Retinal pigment epithelial cell (primary cell): ENCODE data around the gene CELA3A.

Source experiments
- DNase-seq: peaks from one replicate; pipeline ENCODE4 v3.0.0-alpha.2; 2010; ENCODE audit warnings: low read depth
- H3K4me3 ChIP-seq: 2 replicates; pipeline ENCODE4 v1.5.1; 2011; ENCODE audit warnings: mild to moderate bottlenecking, low read length, control low read depth, moderate library complexity
- CTCF ChIP-seq: conservative IDR thresholded peaks from 2 replicates; pipeline ENCODE4 v1.5.1; 2011; ENCODE audit warnings: low read depth, low read length, control low read depth, inconsistent platforms

The CELA3A gene

GRCh38 chr1:22056043-22056442 lies 54.6 kb downstream of the CELA3A start:
- H3K4me3 ChIP-seq, result no peak overlapping the region
- DNase-seq, result no peak
- TF ChIP-seq CTCF, result no peak

GRCh38 chr1:22056936-22057335 lies 55.5 kb downstream of the CELA3A start:
- no peak overlapping the region for H3K4me3 ChIP-seq
- DNase-seq, result no peak
- no peak for TF ChIP-seq CTCF

GRCh38 chr1:22057861-22058260 lies 56.4 kb downstream of the CELA3A start:
- no peak for TF ChIP-seq CTCF
- no peak for DNase-seq
- H3K4me3 ChIP-seq, result no peak overlapping the region
